HG03045 (cell line): ENCODE measurements around the gene GSTT2B.
"Not testable (repeated sequence)": the region's sequence is repeated elsewhere in the genome, so short reads cannot be mapped to it uniquely, and the experiment has no call there.

Experiments used
- ATAC-seq: cut with Tn5 transposase; IDR thresholded peaks from one replicate; pipeline ENCODE4 v1.9.1; 2021; ENCODE audit warnings: mild to moderate bottlenecking, moderate library complexity; ENCODE audit not compliant: unreplicated experiment

Gene GSTT2B, protein sequence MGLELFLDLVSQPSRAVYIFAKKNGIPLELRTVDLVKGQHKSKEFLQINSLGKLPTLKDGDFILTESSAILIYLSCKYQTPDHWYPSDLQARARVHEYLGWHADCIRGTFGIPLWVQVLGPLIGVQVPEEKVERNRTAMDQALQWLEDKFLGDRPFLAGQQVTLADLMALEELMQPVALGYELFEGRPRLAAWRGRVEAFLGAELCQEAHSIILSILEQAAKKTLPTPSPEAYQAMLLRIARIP

DNA sequence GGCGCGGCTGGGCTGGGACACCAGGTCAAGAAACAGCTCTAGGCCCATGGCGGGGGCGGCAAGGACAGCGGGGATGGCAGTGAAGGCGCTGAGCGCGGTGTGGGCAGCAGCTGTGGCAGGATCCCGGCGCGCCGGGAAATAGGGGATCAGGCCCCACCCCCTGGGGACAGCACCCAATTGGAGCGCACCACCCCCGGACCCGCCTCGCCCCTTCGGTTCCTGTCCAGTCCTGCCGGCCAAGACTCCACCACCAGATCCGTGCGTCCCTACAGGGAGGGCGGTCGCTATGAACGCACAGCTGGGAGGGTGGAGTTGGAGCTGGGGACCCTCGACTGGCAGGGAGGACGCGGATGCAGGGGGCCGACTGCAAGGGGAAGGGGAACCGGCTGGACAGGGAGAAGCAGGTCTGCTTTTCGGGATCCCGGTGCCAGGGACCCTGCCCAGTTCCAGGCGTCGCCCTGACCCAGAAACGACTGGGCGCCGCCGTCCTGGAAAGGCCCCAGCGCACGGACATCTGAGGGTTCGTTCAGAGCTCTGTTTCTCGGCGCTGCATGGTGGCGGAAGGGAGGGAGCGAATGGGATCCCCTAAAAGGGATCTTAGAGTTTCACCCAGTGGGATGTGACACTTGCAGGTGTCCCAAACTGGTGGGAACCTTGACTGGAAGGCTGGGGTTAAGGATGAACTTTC lies at the start of gene GSTT2B:
Gene GSTT2B, minus strand, starts transcription at position 112 of the 688 bp plus-strand sequence. Its CDS starts 64 bp downstream, at position 48.
- ATAC-seq = not testable (repeated sequence)

DNA sequence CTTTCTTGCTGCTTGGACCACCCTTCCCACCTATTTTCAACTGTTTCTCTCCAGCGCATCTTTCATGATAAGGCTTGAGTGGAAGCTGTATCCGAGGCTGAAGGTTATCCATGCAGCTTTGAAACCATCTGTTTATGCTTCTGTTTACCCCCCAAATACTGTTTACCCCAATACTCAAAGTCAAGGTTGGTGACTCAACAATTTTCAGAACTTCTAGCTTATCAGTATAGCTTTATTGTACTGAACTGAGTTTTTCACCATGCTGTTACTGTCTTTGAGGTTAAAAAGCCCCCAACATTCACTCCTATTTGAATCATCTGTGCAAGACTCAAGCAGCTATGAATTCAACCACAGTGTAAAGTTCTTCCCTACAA lies 49.0 kb upstream of the GSTT2B start:
- ATAC-seq = no peak

DNA sequence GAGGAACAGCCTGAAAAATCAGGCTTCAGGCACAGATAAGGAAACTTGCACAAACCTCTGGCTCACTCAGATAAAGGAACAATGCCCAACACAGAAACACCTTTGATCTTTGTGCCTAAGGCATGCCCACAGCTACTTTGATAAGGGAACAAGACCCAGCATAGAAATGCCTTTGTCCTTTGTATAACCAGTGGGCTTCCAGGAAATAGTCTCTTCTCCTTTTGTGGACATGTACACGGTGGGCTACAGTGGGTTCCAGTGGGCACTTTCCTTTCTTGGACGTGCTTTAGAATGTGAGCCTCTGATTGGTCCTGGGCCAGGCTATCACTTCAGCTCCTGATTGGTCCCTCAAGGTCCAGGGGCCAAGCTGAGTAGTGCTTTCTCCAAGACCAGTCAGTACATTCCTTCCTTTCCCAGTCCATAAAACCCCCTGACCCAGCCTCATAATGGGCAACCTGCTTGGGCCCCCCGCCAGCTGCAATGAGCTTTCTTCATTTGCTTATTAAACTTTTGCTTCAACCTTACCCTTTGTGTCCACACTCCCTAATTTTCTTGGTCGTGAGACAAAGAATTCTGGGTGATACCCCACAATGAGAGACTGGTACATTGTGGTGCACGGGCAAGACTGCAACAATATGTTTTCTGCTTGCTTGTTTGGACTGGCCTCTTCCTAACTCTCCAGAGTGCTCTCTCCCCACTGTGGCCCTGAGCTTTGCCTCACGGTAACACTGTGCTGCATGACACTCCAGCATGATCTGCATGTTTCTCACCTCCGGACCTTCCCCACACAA lies 48.4 kb upstream of the GSTT2B start:
- ATAC-seq = no peak

DNA sequence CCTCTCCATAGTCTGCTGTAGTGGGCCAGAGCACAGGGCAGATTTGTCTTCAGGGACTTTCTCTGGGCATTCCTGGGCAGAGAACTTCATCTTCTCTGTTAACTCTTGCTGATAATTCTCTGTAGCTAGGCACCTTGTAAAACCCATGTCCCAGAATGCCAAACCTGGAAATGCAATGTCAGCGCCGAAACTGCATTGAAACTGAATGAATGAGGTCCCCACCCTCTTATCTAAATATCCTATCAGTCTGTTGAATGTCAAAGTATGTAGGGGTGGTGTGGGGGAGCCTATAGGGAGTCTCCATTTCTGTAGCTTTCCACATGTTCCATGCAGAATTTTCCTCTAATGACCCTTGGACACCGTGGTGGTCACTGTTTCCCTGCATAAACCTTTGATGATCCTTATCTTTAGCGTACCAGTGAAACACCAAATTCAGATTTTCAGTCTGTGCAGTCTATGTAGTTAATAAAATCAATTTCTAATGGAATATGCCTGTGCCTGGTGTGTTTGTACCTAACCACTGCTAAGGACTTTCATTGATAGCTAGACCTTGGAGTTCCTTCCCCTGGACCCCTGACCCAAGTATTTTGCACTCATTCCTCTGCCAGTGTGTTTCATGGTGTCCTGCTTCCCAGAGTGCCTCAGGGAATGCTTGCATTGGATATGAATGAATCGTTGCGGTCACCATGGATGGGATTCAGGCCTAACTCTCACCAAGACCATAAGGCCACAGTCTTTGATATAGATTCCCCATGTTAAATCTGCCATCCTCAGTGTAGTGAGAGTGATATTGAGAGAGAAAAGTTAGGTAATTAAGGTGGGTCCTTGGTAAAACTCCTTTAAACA lies 47.6 kb upstream of the GSTT2B start:
- ATAC-seq = no peak

DNA sequence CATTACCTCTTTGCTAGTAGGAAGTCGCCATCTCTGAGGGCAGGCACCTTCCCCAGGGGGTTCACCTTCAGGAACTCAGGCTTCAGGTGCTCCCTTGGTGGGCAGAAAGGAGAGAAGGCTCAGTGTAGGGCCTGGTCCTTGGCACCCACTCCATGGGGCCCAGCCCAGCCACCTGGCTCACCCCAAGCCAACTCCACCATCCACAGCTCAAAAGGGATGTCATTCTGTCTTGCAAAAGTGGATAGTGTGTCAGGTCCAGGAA lies 47.0 kb upstream of the GSTT2B start:
- no peak for ATAC-seq

DNA sequence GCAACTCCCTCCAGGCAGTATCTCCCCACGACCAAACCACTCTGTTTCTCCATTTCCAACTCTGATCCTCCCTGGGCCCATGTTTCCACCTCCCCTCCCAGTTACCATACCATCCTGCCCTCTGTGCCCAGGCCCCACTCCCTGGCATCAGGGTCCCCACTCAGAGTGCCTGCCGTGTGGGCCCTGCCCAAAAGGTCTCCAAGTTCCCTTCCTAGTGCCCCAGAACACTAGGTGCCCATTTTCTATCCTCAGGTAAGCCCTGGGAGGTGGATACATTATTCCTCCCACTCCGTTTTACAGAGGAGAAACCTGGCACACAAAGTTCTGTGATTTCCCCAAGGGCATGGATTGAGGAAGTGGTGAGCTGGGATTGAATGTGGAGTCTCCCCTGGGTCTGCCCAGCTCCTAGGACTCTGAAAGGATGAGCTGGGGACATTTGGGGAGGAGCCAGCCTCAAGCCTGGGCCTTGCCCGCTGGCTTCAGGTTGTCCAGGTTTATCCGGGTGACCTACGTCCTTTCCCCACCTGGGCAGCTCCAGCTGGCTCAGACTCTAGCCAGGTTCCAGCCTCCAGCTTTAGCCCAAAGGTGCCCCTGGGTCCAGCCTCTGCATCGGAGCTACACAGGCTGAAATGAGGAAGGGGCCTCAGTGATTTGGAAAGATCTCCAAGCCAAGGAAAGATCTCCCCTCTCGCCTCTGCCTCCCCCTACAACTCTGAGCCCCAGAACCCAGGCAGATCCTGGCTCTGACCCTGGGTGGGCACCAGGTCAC lies 46.4 kb upstream of the GSTT2B start:
- no peak for ATAC-seq

DNA sequence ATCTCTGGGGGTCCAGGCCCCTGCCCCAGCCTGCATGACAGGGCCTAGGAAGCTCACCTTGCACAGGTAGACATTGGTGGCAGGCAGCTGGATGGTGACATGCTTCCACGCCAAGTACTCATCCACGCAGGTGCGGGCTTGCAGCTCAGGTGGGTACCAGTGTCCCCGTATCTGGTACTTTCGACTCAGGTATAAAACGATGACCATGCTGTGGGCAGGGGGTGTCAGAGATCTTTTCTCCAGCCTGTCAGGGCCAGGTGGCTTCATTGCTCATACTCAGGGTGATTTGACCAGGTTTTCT lies 45.9 kb upstream of the GSTT2B start:
- ATAC-seq = no peak

DNA sequence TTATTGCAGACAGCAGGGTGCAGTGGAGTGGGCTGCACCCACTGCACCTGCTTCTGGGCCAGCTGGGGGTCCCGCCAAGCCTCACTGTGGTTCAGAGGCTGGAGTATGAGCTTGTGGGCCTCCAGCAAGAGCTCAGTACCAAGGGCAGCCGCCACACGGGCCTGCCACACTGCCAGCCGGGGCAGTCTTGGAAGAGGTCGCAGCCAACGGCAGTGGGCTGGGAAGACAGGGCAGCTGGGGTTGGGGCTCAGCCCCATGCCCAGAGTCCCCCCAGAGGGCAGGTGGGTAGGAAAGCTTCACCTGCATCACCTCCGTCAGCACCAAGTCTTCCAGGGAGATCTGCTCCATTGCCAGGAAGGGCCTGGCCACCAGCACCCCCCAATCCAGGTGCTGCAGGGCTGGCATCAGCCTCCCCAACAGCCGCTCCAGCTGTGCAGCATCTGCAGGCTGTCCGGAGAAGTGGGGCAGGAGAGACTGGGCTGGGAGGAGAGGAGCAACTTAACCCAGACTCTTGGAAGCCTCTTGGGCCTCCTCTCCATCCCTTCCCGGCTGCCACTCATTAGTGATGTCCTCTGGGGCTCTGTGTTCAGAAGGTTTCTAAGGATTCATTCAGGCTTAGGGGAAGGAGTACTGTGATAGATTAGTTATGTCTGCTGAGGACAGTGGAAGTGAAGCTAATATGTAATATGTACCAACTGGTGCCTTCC lies 45.4 kb upstream of the GSTT2B start:
- ATAC-seq = no peak

DNA sequence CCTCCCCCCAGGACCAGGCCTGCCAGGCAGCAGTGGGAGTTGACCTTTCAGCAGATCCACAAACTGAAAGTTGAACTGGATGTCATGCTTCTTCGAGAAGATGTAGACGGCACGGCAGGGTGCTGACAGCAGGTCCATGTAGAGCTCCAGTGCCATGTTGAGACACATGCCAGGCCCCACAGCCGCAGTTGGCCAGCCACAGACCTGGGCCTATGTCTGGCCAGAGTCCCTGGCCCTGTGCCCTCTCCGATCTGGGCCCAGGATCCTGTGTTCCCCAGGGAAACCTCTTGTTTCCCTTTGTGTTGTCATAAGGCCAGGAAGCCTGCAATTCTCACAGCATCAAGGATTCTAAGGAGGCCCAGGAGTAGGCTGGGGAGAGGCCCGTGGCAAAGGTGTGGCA lies 44.2 kb upstream of the GSTT2B start, which contains the start of gene GSTT4:
Gene GSTT4, minus strand, starts transcription at position 253 of the 400 bp plus-strand sequence. Its CDS starts 97 bp downstream, at position 156.
- ATAC-seq = no peak

DNA sequence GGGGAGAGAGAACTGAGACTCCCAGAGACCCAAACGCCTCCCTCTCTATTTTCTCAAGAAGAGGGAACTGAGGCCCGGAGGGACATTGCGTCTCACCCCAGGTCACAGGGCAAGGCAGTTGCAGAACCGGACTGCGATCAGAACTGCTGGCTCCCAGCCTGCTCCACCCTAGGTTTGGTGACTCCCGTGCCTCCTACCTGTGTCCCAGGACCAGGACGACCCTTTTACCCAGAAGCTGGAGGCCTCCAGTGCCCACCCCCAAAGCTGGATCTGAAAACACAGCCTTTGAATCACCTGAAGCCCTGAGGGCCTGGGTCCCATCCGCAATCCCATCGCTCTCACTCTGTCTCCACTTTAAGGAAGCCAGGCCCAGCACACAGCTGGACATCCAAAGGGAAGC lies 42.9 kb upstream of the GSTT2B start:
- no peak for ATAC-seq

DNA sequence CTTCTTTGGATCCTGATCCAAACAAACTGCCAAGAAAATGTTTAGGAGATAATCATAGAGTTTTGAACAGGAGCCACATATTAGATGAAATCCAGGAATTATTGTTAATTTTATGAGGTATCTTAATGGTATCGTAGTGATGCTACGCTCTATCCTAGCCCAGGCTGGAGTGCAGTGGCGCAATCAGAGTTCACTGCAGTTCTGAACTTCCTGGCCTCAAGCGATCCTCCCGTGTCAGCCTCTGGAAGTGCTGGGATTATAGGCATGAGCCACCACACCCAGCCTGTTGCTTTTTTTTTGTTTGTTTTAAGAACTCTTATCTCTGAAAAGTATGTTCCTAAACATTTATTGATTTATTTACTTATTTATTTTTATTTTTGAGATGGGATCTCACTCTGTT lies 41.9 kb upstream of the GSTT2B start:
- no peak for ATAC-seq

DNA sequence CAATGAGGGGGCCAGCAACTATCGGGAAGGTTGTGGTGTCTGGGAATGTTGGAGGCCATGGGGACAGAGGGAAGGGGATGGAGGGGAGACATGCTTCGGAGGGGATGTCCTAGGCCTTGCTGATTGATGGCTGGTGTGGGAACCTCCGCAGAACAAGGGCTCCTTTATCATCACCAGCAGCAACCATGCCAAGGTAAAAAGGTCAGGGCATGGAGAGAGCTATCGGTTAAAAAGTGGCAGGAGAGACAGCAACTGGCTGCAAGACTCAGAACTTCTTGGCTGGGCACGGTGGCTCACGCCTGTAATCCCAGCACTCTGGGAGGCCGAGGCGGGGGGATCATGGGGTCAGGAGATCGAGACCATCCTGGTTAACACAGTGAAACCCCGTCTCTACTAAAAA lies 41.3 kb upstream of the GSTT2B start:
- no peak for ATAC-seq

DNA sequence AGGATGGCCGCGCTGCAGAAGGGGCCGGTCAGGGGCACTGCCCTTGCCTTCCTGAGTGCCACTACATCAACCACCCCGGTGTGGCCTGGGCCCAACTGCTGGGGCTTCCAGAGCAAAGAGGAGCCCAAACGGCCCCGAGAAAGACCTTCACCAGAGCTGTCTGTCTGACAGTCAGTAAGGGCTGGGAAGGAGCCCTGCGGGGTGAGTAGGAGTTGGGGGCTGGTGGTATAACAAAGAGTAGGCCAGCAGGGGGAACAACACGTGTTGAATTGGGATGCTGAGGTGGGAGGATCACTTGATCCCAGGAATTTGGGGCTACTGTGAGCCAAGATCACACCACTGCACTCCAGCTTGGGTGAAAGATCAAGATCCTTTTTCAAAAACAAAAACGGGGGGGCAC lies 40.3 kb upstream of the GSTT2B start:
- no peak for ATAC-seq

DNA sequence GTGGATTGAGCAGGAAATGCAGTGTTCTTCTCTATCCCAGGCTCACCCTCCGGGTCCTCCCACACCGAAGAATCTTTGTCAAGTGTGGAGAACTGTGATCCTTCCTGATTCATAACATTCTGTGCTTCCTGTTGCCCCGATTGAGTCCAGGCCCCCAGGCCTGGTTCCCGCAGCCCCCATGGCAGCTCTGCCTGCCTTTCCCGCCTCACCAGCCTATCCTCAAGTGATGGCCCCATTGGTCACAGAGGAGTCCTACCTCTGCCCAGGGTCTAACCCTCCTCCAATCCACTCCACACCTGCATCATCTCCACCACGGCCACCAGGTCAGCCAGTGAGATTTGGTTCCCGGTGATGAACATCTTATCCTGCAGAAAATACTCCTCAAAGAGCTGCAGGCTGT lies 38.8 kb upstream of the GSTT2B start:
- not testable (repeated sequence) for ATAC-seq

DNA sequence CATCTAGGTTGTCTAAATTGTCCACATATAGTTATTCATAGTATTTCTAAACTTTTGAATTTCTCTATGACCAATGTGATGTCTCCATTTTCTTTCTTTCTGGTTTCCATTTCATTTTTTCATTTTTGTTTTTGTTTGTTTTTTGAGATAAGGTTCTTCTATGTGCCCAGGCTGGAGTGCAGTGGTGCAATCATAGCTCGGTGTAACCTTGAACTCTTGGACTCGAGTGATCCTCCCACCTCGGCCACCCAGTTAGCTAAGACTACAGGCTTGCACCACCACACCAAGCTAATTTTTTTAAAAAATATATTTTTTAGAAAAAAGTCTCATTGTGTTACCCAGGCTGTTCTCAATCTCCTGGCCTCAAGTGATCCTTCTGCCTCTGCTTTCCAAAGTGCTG lies 36.1 kb upstream of the GSTT2B start:
- ATAC-seq = no peak

DNA sequence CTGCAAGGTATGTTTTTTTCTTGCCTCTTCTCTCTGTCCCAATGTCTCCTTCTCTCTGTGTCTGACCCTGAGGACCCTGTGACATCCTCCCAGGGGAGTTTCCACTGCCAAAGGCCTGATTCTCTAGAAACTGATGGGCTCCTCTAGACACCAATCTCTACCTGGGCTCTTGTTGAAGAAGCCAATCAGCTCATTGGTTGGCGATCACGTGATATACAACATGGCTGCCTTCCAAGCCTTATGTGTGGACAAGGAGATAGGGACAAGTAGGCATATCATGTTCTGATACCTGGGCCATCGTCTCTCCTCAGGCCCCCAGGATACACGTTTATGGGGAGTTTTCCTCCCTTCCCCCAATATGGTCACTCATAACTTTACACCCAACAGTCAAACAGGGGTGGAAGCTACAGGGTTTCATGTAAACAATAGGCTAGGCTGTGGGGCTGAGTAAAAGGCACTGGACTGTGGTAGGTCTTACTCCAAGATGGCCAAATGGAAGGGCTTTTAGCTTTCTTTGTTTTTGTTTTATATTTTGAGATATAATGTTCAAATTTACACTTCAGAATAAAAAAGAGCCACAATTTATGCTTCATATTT lies 32.7 kb upstream of the GSTT2B start:
- ATAC-seq = not testable (repeated sequence)

DNA sequence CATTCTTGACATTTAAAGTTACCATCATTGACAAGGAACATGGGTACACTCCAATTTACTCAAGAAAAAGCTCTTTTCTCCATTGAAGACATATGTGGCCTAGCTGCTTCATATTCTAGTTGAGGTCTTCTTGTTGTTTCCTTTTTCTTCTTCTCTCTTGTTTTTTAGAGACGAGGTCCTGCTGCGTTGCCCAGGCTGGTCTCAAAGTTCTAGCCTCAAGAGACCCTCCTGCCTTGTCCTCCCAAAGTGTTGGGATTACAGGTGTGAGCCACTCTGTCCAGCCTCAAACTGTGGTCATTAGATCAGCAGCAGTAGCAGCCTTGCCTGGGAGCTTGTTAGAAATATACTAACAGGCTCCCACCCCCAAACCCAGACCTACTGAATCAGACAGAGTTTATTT lies 32.1 kb upstream of the GSTT2B start:
- not testable (repeated sequence) for ATAC-seq

DNA sequence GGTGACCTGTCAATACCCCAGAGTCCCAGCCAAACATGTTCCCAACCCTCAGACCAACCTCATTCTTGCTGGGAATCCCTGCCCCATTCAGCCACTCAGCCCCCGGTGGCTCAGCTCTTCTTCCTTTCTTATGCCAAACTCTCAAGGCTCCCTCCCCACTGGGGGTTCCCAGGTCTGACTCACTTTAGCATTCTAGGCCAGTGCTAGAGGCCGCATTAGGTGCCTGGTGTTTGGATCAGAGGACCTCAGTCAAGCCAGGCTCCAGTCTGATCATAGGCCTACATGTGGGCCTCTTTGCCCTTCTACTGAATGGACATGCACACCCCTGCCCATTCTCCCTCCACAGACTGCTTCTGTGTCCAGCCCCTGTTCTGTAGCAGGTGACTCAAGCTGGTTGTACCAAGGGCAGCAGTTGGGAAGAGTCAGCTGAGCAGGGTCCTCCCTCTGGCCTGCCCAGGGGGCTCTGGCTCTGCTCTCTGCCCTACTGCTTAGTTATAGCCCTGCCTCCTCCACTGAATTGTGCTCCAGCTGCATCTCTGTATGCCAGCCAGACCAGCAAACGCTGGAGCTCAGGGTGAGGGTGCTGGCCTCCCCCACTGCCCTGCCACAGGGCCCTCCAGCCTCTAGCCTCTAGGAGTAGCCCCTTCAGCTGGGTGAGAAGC lies 28.7 kb upstream of the GSTT2B start:
- not testable (repeated sequence) for ATAC-seq

DNA sequence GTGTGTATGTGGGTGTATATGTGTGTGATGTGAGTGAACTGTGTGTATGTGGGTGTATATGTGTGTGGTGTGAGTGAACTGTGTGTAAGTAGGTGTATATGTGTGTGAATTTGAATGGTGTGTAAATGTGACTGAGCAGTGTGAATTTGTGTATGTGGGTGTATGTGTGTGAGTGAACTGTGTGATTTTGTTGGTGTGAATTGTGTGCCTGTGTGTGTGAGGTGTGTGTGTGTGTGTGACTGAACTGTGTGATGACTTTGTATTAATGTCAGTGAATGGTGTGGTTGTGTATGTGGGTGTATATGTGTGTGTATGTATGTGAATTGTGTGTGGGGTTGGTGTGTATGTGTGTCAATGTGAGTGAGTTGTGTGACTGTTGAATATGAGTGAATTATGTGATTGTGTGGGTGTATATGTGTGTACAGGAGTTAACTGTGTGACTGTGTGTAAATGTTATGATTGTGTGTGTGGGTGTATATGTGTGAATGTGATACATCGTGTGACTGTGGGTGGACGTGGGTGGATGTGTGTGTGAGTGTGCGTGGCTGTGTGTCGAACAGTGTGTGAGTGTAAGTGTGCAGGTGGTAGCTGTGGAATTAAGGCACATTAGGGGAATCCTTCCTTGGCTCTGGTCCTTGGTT lies 25.7 kb upstream of the GSTT2B start:
- not testable (repeated sequence) for ATAC-seq
